K562 (cell line): ENCODE results near the gene USHBP1. TPM values are rescaled to one million over a fixed set of nuclear protein-coding genes. Genes with fewer than 3 reads are reported as not detected.

Experiments used
- KAT7 ChIP-seq: sonication (generic); formaldehyde crosslinking; IDR thresholded peaks from 2 replicates; pipeline ENCODE4 v1.8.0; 2022; ENCODE audit warnings: missing genetic modification reagents, mild to moderate bottlenecking, borderline replicate concordance
- MAZ ChIP-seq, 2 experiments: fragments of 450-650 bp in 1 of 2; sonication (generic) in 1 of 2; formaldehyde crosslinking; IDR thresholded peaks in 1 of 2; conservative IDR thresholded peaks in 1 of 2; 2 replicates each; pipeline versions ENCODE4 v1.4.0 to v1.5.0; 2020; ENCODE audit warnings: mild to moderate bottlenecking in 1 of 2, missing genetic modification reagents in 1 of 2
- NFYB ChIP-seq: IDR thresholded peaks from 2 replicates; pipeline ENCODE4 v1.6.1; 2011; ENCODE audit warnings: mild to moderate bottlenecking, moderate library complexity; ENCODE audit not compliant: insufficient read length; ENCODE audit errors: extremely low read depth
- RHOXF2B ChIP-seq: fragments of 250-450 bp; sonication (Bioruptor Pico); conservative IDR thresholded peaks from 2 replicates; pipeline ENCODE4 v1.5.1; 2021
- polyA plus RNA-seq, 8 experiments: library from polyadenylated mRNA; depleted of rRNA in 4 of 8; stranded (reverse) in 5 of 8; unstranded in 3 of 8; fragments of >200 nt; fragmentation: Nextera tagmentation in 2 of 8; fragmentation: Illumina TruSeq in 1 of 8; extraction: Ambion mirVana in 2 of 8; extraction: Trizol in 1 of 8; gene quantifications; 2 replicates each; pipeline versions ENCODE4 v1.2.1 to v1.2.3, GENCODE V29; 2011 to 2014; ENCODE audit warnings: inconsistent platforms in 1 of 8, missing spikeins in 1 of 8
- total RNA-seq, 7 experiments: library from RNA; depleted of rRNA in 6 of 7; stranded (reverse); fragments of >200 nt in 6 of 7; fragmentation: Illumina TruSeq in 2 of 7; extraction: Trizol in 2 of 7; gene quantifications; 2 replicates each; pipeline versions ENCODE4 v1.2.1 to v1.2.3, GENCODE V29; 2011 to 2021; ENCODE audit warnings: low replicate concordance in 1 of 7
- TF ChIP-seq, protein P1 (sequence below): fragments of 450-650 bp; IDR thresholded peaks from 2 replicates; pipeline ENCODE4 v1.6.1; 2016; ENCODE audit warnings: mild to moderate bottlenecking, moderate library complexity
- TF ChIP-seq, protein P2 (sequence below): fragments of 450-650 bp; IDR thresholded peaks from 2 replicates; pipeline ENCODE4 v1.6.1; 2016; ENCODE audit warnings: low read depth

USHBP1 gene
- total and polyA plus RNA-seq, 9 of the 15 experiments (the other 6 are each of a cell fraction or from before 2014, with no cell fraction given), result 0.03 to 0.10 (median 0.05) TPM; not detected in 5

DNA sequence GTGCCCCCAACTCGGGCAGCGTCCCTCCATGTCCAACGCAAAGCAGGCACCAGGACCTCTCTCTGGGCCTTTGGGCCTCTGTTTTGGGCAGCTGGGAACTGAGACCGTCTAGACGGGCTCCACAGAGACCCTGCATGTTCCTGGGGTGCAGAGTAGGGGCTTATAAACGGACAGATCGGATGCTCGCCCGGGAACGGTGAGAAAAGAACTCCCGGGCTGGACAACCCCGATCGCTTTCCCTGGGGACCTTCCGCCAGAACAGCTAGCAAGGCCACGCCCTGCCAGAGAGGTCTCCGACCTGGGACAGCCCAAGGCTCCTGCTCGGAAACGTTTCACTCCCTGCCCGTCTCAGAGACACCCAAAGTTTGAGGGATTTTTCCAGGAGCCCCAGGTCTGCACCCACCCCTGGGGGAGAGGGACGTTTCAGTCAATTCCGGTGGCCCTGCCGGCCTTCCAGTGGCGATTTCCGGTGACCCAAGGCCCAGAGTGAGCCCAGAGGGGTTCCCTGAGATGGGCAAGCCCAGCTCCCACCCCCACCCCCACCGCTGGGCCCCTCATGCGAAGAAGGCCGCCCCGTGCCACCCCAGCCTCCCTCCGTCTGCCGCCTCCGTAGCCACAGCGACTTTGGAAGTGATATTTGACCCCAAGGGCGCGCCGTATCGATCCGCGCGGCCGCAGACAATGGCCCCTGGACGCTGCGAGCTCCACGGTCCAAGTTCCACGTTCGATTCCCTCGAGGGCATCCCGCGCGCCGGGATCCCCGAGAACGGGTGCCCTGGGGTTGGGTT lies 20.5 kb downstream of the USHBP1 start (continued):
- TF ChIP-seq, protein P1, sequence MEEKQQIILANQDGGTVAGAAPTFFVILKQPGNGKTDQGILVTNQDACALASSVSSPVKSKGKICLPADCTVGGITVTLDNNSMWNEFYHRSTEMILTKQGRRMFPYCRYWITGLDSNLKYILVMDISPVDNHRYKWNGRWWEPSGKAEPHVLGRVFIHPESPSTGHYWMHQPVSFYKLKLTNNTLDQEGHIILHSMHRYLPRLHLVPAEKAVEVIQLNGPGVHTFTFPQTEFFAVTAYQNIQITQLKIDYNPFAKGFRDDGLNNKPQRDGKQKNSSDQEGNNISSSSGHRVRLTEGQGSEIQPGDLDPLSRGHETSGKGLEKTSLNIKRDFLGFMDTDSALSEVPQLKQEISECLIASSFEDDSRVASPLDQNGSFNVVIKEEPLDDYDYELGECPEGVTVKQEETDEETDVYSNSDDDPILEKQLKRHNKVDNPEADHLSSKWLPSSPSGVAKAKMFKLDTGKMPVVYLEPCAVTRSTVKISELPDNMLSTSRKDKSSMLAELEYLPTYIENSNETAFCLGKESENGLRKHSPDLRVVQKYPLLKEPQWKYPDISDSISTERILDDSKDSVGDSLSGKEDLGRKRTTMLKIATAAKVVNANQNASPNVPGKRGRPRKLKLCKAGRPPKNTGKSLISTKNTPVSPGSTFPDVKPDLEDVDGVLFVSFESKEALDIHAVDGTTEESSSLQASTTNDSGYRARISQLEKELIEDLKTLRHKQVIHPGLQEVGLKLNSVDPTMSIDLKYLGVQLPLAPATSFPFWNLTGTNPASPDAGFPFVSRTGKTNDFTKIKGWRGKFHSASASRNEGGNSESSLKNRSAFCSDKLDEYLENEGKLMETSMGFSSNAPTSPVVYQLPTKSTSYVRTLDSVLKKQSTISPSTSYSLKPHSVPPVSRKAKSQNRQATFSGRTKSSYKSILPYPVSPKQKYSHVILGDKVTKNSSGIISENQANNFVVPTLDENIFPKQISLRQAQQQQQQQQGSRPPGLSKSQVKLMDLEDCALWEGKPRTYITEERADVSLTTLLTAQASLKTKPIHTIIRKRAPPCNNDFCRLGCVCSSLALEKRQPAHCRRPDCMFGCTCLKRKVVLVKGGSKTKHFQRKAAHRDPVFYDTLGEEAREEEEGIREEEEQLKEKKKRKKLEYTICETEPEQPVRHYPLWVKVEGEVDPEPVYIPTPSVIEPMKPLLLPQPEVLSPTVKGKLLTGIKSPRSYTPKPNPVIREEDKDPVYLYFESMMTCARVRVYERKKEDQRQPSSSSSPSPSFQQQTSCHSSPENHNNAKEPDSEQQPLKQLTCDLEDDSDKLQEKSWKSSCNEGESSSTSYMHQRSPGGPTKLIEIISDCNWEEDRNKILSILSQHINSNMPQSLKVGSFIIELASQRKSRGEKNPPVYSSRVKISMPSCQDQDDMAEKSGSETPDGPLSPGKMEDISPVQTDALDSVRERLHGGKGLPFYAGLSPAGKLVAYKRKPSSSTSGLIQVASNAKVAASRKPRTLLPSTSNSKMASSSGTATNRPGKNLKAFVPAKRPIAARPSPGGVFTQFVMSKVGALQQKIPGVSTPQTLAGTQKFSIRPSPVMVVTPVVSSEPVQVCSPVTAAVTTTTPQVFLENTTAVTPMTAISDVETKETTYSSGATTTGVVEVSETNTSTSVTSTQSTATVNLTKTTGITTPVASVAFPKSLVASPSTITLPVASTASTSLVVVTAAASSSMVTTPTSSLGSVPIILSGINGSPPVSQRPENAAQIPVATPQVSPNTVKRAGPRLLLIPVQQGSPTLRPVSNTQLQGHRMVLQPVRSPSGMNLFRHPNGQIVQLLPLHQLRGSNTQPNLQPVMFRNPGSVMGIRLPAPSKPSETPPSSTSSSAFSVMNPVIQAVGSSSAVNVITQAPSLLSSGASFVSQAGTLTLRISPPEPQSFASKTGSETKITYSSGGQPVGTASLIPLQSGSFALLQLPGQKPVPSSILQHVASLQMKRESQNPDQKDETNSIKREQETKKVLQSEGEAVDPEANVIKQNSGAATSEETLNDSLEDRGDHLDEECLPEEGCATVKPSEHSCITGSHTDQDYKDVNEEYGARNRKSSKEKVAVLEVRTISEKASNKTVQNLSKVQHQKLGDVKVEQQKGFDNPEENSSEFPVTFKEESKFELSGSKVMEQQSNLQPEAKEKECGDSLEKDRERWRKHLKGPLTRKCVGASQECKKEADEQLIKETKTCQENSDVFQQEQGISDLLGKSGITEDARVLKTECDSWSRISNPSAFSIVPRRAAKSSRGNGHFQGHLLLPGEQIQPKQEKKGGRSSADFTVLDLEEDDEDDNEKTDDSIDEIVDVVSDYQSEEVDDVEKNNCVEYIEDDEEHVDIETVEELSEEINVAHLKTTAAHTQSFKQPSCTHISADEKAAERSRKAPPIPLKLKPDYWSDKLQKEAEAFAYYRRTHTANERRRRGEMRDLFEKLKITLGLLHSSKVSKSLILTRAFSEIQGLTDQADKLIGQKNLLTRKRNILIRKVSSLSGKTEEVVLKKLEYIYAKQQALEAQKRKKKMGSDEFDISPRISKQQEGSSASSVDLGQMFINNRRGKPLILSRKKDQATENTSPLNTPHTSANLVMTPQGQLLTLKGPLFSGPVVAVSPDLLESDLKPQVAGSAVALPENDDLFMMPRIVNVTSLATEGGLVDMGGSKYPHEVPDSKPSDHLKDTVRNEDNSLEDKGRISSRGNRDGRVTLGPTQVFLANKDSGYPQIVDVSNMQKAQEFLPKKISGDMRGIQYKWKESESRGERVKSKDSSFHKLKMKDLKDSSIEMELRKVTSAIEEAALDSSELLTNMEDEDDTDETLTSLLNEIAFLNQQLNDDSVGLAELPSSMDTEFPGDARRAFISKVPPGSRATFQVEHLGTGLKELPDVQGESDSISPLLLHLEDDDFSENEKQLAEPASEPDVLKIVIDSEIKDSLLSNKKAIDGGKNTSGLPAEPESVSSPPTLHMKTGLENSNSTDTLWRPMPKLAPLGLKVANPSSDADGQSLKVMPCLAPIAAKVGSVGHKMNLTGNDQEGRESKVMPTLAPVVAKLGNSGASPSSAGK, result no peak
- TF ChIP-seq, protein P2, sequence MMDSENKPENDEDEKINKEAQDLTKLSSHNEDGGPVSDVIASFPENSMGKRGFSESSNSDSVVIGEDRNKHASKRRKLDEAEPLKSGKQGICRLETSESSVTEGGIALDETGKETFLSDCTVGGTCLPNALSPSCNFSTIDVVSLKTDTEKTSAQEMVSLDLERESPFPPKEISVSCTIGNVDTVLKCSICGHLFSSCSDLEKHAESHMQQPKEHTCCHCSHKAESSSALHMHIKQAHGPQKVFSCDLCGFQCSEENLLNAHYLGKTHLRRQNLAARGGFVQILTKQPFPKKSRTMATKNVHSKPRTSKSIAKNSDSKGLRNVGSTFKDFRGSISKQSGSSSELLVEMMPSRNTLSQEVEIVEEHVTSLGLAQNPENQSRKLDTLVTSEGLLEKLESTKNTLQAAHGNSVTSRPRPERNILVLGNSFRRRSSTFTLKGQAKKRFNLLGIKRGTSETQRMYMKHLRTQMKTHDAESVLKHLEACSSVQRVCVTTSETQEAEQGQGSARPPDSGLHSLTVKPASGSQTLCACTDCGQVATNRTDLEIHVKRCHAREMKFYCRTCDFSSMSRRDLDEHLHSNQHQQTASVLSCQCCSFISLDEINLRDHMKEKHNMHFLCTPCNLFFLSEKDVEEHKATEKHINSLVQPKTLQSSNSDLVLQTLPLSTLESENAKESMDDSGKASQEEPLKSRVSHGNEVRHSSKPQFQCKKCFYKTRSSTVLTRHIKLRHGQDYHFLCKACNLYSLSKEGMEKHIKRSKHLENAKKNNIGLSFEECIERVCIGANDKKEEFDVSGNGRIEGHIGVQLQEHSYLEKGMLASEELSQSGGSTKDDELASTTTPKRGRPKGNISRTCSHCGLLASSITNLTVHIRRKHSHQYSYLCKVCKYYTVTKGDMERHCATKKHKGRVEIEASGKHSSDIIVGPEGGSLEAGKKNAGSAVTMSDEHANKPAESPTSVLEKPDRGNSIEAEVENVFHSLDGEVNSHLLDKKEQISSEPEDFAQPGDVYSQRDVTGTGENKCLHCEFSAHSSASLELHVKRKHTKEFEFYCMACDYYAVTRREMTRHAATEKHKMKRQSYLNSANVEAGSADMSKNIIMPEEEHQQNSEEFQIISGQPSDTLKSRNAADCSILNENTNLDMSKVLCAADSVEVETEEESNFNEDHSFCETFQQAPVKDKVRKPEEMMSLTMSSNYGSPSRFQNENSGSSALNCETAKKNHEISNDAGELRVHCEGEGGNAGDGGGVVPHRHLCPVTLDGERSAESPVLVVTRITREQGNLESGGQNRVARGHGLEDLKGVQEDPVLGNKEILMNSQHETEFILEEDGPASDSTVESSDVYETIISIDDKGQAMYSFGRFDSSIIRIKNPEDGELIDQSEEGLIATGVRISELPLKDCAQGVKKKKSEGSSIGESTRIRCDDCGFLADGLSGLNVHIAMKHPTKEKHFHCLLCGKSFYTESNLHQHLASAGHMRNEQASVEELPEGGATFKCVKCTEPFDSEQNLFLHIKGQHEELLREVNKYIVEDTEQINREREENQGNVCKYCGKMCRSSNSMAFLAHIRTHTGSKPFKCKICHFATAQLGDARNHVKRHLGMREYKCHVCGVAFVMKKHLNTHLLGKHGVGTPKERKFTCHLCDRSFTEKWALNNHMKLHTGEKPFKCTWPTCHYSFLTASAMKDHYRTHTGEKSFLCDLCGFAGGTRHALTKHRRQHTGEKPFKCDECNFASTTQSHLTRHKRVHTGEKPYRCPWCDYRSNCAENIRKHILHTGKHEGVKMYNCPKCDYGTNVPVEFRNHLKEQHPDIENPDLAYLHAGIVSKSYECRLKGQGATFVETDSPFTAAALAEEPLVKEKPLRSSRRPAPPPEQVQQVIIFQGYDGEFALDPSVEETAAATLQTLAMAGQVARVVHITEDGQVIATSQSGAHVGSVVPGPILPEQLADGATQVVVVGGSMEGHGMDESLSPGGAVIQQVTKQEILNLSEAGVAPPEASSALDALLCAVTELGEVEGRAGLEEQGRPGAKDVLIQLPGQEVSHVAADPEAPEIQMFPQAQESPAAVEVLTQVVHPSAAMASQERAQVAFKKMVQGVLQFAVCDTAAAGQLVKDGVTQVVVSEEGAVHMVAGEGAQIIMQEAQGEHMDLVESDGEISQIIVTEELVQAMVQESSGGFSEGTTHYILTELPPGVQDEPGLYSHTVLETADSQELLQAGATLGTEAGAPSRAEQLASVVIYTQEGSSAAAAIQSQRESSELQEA, result peak; percentile 83
- no peak for TF ChIP-seq RHOXF2B (CRISPR knock-in tag)
- TF ChIP-seq NFYB, result no peak
- peak; percentile 8 to 36; a peak in 2 of 4 replicates for TF ChIP-seq MAZ (CRISPR knock-in tag; conservative IDR thresholded peaks at IDR 0.05 in 1 of 2, IDR thresholded peaks at IDR 0.05 in 1 of 2)
- TF ChIP-seq KAT7, result 0 out of 2 replicates have a peak, but pooled peaks have one; percentile 42
